AG20443 (cell line): Measurements from ENCODE around the gene GRM5.
"Not testable (repeated sequence)": the region's sequence is repeated elsewhere in the genome, so short reads cannot be mapped to it uniquely, and the experiment has no call there.

Source experiments
- DNase-seq: peaks from one replicate; pipeline ENCODE4 v3.0.0; 2012; ENCODE audit warnings: low spot score, mixed read lengths

GRM5 gene

DNA sequence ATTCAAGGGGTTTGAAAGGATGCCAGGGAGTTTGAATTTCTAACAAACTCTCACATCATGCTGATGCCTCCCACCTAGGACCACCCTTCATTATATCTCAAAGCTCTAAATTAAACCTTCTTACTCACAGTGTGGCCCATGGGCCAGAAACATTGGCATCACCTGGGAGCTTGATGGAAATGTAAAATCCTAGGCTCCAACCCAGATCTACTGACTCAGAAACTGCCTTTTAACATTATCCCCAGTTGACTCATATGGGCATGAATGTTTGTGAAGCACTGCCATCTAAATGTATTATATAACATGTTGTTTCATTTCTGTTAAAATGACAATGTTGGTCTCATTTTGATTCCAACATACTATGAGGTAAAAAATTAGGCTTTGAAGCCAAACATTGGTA, 90.3 kb downstream of the GRM5 start:
- DNase-seq = not testable (repeated sequence)

DNA sequence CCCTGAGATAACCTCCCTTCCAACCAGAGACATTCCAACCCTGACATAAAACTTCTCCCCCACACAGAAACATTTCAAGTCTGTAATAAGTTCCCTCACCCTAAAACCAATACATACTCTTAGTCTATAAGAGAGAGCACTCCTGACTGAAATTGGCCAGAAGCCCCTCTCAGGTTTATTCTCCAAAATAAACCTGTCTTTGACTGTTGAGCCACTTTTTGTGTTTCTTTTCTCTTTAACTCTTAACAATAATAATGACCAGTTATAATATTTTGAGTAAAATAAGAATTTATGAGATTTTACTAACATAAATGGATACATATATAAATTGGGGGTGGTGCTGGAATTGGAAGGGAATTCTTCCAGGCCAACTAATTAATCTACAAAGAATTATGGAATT, 93.6 kb downstream of the GRM5 start:
- DNase-seq = no peak

DNA sequence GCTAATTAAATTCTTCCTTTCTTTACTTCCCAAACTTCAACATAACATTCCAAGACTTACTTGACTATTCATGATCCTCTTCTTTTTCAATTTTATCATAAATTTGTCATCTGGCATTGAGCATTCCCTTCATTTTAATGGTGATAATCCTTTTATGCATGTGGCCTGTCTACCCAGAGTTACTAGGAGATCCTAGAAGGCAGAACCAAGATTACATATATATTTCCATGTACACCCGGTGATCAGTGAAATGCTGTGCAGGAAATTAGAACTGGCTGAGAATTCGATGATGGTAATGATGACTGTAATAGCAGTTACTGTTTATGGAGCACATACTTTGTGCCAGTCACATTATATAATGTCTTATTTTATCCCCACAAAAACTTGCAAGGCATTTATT, 104.2 kb downstream of the GRM5 start:
- DNase-seq = not testable (repeated sequence)

DNA sequence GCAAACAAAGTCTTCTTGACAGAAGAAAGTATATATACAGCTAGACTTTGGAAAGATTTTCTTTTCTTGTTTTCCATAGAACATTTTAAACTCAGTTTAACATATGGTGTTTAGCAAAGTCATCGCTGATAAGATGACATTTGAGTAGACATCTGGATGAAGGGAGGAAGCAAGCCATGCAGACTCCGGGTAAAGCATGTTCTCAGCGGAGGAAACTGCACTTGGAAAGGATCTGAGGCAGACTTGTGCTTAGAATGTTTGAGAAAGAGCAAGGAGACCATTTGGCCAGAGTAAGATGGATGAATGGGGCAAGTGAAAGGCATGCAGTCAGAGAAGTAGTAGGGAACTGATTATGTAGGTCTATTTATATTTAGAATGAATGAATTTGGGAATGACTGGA, 105.9 kb downstream of the GRM5 start:
- DNase-seq = not testable (repeated sequence)

DNA sequence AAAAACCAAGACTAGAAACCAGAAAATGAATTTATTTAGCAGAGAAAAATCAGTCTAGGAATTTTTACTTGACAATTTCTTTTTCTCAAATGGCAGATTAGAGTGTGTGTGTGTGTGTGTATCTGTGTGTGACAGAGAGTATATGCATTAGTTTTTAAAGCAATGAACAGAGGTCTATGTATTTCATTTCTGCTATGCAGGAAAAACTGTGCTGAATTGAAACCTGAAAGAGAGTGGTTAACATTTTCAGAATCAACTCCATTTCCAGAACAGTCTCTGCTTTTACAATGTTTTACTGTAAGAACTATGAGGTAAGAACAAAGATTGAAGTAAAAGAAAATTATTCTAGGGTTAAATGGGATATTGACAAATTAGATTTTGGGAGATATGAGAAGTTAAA, 114.8 kb downstream of the GRM5 start:
- no peak for DNase-seq

DNA sequence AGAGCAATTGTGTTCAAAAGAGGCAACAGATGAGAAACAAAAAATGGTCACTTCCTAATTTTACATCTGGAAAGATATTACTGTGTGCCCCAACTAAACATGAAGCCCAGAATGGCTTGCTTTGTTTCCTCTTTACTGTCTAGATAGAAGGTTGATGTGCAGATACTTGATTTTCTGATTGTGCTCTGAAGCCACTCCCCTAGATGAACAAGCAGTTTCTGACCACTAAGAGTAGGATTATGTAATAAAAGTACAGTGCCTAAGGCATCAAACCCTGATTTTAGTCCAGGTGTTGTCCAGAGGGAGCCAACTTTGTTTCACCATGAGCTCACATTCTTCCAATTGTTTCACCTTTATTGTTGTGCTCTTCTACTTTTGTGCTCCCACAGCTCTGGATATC, 116.9 kb downstream of the GRM5 start:
- DNase-seq = not testable (repeated sequence)

DNA sequence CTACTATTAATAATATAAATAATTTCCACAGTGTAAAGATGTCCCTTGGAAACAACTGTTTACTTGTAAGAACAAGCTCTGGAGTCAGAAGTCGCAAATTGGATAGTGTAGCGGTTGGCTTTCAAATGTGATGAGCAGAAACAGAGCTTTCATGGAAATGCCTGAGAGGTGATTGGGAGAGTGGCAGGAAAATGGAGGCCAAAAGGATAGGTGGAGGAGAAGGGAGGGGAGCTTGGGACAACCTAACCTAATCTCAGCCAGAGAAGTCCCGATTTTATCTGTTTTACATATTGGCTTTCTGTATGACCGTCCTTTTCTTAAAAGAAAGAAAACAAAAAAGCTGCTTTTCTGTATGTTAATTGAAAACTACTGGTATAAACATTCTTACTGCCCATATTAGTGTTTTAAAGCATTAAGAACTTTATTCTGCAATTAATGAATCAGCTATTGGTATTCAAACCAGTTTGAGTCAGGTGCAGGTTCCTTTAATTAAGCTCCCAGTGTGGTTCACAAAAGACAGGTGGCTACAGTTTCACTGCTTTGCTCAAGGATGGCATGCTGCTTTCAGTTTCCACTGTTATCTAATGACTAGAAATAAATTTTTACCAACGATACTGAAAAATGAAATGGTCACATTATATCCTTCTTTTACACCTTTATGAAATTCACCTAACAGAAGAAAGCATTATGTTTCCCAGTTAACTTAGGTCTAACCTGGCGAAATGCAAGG, 117.8 kb downstream of the GRM5 start:
- DNase-seq = not testable (repeated sequence)

DNA sequence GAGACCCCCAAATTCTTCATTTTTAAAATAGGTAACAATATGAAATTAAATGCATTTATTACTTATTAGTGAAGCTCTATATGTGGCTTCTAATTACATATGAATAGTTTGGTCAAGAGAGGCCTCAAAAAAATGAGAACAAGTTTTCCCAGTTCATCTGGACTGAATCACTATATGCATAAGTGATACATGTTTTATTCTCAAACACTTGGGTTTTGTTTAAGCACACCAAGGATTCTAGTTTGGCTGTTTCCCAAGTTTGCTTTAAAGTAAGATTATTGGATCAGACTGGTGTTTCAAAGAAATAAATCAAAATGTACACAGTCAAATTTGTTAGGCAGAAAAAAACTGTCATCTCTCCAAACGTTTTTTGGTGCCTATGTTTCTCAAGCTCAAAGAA, 136.1 kb downstream of the GRM5 start:
- not testable (repeated sequence) for DNase-seq

DNA sequence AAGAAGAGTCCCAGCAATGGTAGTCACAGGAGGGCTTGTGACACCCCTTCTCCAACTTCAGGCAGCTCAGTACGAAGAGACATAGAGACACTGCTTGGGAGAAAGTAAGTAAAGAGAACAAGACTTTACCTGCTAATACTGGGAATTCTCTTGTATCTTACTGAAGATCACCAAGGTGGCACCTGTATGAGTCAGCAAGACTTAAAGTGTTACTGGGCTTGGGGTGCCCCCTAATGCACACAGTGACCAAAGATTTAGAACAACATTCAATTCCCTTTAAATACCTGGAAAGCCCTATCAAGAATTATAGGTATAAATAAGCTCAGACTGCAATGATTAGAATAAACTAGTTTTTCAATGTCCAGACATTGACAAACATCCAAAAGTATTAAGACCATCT, 148.7 kb downstream of the GRM5 start:
- DNase-seq = not testable (repeated sequence)

DNA sequence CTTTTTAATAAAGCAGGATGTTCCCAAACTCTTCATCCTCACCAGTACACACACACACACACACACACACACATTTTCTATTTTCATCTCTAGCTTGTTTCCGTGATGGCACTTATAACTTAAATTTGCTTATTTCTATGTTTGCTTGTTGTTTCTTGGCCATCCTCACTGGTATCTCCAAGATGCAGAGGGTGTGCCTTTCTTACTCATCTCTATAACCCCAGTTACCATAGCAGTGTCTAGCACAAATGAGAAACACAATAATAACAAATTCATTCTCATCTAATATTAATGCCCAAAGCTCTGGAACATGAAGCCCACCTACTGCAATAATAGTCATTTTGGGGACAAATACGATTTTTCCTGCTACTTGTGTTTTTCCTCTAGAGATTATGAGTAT, 156.3 kb downstream of the GRM5 start:
- no peak for DNase-seq

DNA sequence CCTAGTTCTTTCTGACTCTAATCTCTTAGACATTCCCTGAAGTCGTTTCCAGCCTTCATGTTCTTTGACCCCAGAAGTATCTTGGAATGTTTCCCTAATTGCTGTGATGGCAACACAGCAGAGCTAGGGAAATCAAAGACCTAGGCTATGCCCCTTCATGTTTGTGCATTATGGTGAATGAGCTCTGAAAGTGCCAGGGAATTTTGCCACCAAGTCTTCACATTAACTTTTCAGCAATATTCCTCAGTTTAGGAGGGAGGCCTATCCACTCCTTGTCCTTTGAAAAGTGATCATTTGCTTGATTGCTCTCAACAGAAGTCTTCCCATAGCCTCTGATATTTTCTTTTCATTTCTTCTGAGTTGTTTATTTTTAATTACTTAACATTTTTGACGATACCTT, 164.3 kb downstream of the GRM5 start:
- DNase-seq = not testable (repeated sequence)

DNA sequence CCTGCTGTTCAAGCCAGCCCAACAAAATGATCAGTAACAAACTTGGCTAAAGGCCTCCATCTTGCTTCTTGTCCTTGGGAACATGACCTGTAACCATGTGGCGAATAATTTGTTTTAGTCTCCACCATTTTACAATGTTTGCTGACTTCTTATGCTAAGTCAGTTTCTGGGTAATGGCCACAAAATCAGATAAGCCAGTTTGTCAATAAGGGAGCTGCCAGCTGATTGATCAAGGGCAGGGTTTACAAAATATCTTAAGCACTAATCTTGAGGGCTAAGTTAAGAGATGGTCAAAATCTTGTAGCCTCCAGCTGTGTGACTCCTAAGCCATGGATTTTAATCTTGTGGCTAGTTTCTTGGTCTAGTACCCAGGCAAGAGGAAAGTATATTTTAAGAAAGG, 176.9 kb downstream of the GRM5 start:
- DNase-seq = not testable (repeated sequence)

DNA sequence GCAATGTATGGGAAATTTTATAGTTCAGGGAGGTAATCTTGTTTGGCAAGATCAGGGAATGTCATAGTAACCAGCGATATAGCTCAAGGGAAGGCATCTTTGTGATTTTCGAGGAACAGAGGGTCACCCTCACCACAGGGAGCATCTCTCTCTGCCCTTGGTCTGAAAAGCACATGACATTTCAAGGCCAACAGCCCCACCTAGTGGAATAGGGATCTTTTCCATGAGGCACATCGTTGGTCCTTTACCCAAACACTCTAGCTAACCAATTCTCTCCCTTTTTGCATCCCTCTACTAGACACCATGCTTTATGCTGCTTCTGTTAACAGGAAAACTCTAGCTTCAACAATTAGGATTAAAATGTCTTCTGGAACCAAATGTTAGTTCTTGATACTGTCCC, 179.0 kb downstream of the GRM5 start:
- peak; percentile 27 for DNase-seq

DNA sequence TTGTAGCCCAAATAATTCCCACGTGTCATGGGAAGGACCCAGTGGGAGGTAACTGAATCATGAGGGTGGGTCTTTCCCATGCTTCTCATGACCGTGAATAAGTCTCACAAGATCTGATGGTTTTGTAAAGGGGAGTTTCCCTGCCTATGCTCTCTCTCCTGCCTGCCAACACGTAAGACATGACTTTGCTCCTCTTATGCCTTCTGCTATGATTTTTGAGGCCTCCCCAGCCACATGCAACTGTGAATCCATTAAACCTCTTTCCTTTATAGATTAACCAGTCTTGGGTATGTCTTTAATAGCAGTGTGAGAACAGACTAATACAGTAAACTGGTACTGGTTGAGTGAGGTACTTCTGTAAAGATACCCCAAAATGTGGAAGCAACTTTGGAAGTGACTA, 183.0 kb downstream of the GRM5 start:
- DNase-seq = not testable (repeated sequence)

DNA sequence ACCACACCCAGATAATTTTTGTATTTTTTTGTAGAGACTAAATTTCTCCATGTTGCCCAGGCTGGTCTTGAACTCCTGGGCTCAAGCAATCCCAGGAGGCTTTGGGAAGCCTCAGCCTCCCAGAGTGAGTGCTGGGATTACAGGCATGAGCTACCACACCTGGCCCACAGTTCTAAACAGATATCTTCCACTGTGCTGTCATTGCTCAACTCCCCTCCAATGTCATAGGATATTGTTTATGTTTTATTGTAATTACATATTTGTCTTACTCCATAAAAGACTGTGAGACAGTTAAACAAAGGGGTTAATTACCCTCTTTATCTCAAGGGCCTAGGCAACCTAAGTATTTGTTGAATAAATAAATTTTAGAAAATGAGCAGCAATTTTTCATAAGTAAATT, 204.2 kb downstream of the GRM5 start:
- DNase-seq = no peak

DNA sequence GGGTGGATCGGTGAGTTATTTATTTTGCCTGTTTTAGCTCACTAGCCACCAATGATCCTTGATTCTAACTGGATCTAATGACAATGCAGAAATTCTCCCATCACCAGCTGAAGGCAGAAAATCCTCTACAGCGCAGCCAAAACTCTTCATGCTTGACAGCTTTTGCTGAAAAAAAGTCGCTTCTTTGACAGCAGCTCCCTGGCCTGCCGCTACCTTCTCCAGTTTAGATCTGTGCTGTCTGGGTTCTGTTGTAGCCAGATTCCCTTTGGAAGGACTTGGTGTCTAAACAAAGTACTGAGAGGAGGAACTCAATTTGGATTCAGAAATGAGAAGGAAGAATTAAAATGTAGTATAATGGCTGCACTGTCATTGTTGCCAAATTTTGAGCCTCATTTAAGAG, 205.4 kb downstream of the GRM5 start:
- DNase-seq = not testable (repeated sequence)

DNA sequence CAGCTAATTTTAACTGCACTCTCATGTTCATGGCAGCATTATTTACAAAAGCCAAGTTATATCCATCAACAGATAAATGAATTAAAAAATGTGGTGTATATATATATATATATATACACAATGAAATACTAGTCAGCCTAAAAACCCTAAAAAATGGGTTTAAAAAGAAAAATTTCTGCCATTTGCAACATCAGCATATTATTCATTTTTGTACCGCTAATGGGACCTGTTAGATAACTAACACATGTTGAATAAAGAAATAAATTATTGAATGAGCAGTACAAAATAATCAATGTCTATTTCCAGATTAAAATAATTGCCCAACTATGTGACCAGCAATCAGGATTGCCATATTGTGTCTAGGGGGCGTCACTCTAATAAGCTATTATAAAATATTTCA, 211.8 kb downstream of the GRM5 start:
- DNase-seq = not testable (repeated sequence)

DNA sequence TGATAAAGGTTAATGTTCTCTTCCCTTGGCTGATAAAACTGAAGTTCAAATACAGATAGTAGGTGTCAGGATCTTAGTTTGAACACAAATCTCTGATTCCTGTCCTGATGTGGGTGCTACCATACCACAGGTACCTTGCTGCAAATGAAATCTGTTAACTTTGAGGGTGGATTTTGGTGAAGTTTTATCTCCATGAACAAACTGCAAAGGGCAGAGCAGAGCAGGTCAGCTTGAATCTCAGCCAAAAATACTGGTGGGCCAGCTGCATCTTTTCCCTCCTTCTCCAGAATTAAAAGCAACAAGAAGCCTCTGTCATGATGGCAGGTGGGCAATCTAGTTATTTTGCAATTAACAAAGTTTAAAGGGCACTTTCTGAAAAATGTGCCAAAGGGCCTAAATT, 214.2 kb downstream of the GRM5 start:
- DNase-seq = not testable (repeated sequence)

DNA sequence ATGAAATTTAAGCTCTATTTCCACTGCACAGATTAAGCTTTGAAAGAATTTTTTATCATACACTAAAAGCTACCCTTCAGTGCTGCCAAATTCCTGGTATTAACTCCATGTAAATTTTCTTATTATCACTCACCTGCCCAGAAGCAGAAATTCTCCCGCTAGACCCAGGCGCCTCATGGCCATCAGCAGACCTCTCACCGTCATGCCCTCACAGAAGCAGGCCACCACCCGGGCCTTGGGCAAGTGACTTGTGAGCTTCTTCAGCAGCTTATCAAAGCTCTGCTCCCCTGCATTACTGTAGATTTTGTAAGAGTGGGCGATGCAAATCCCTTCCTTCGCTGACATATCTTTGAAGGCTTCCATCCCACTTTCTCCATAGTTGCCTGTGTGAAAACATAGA, 216.0 kb downstream of the GRM5 start:
- DNase-seq = not testable (repeated sequence)

DNA sequence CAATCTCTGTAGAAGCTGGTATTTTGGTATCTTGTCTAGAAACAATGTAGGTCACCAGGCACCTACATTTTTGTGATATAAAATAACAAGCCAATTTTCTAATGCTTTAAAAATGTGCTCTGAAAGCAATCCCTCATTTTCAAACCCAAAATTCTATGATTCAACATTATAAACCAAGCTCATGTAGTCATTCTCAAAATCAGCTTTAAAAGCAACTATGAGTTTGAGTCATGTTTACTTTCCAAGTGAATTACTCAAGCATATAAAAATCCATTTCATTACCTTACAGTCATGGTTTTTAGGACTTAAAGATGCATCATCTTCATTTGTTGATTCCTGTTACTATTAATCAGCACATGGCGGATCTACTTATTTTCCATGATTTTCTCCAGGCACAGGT, 216.4 kb downstream of the GRM5 start:
- DNase-seq = no peak

DNA sequence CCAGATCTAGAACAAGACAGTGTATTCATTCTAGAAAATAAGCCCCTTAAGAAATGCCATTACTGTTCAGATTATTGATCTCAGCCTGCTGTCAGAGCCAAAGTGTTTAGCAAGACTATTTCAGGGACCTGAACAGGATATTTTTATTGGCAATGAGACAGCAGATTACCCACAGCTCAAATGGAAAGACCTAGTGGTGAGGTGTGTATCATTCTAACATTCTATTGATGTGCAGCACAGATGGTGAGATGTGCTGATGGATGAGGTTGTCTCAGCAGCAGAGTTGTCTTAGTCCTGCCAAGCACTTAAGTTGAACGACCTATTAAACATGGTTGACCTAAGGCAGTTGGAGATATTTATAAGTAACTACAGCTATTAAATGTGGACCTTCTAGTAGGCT, 219.5 kb downstream of the GRM5 start:
- DNase-seq = not testable (repeated sequence)

DNA sequence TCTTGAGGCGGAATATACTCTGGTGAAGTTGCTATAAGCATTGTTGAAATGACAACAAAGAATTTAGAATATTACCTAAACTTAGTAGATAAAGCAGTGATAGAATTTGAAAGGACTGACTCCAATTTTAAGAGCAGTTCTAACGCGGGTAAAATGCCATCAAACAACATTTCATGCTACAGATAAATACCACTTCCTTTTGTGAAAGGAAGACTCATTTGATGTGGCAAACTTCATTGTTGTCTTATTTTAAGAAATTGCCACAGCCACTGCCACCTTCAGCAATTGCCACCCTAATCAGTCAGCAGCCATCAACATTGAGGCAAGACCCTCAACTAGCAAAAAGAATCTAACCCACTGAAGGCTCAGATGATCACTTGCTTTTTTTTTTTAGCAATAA, 220.8 kb downstream of the GRM5 start:
- not testable (repeated sequence) for DNase-seq

DNA sequence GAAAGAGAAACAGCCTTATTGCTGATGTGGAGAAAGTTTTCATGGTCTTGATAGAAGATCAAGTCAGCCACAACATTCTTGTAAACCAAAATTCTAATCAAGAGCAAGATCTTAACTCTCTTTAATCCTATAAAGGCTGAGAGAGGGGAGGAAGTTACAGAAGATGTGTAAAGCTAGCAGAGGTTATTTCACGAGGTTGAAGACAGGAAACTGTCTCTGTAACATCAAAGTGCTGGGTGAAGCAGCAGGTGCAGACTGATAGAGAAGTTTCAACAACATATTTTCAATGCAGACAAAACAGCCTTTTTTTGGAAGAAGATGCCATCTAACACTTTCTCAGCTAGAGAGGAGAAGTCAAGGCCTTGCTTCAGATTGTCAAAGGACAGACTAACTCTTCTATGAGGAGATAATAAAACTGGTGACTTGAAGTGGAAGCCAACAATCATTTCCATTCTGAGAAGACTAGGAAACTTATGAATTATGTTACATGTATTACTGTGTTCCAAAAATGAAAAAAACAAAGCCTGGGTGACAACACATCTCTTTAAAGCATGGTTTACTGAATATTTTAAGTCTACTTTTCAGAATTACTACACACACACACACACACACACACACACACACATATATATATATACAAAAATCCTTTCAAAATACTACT, 221.9 kb downstream of the GRM5 start:
- DNase-seq = not testable (repeated sequence)

DNA sequence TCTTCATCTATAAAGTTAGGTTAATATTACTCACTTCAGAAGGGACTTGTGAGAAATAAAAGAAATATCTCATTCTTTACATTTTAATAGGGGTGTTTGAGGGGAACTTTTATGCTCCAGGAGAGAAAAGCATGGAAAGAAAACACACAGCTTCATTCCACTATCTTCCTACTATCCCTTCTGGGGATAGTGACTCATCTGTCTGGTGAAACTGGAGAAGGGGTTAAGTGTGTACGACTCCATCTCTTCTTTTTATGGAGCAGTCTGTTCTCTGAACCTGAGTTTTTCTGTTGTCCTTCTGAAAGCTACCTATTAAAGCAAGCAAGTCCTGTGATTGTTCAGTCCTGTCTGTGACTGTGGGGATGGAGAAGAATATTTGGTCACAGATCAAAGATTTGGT, 227.6 kb downstream of the GRM5 start:
- DNase-seq = not testable (repeated sequence)
